ENCODE data around the gene FAM187B.

DNA sequence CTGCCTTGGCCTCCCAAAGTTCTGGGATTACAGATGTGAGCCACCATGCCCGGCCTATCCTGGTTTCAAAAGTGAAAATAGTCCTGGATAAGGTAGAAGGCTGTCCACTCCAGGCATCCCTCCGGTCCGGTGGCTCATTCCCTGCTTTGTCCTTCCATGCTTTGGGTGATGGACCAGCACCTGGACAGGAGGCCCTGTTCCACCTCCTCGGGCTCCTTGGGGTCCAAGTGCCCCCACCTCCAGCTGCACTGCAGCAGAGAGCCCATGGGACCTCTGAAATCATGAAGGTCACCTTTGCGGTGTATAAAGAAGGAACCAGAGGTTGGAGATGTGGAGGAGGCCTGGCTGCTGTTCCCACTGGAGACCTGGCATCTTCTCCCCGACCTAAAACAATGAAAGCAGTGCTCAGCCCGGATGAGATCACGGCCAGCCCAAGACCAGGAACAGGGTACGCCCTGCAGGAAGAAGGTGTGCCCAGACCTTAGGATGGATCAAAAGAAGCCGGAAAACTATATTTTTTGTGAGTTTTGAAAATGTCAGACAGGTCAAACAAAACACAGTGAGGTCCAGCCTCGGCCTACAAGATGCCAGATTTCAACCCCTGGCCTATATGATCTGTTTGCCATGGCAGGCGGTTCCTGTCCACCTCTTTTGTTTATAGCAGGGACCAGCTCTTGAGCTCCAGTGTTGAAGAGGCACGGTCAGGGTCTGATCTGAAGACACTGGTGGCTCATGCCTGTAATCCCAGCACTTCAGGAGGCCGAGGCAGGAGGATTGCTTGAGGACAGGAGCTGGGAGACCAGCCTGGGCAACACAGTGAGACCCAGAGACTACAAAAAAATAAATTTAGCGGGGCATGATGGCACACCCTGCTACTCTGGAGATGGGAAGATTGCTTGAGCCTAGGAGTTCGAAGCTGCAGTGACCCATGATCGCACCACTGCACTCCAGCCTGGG lies 26.1 kb upstream of the FAM187B start:
- TF ChIP-seq SP1 (IDR thresholded peaks at IDR 0.05), result no peak
- TF ChIP-seq SUZ12 (IDR thresholded peaks at IDR 0.05), result no peak
- TF ChIP-seq NFRKB (IDR thresholded peaks at IDR 0.05), result no peak

All from HEK293T (cell line).